Measurements from ENCODE around the gene AQP9. TPM values are rescaled to one million over a fixed set of nuclear protein-coding genes. Genes with fewer than 3 reads are reported as not detected.

The AQP9 gene
- total RNA-seq, 2 experiments from 2014 or later: not detected

DNA sequence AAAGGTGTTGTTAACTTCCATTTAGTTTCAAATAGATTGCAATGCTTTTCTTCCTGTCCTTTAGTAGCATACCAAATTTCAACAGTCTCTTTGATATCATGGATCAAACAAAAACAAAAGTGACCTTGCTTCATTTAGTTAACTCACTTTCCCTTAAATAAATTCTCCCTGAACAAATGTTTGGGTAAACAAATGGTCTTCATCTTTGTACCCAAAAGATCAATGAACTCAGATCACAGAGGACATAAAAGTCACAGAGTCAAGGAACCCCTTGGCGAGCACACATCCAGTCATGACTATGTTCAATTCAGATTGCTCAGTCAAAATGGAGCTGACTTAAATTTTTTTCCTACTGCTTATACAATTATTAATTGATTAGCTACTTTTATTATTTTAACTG is 20.6 kb upstream of the AQP9 start:
- ChIA-PET CTCF (no interaction called here), POLR2A (no interaction called here)
- Mint-ChIP-seq H3K9me3 (ENCODE audit: insufficient read depth) (no peaks in the 10 kb centered on the region), H3K36me3 (ENCODE audit: low read depth) (no peaks in the 10 kb centered on the region), H3K4me3 (no peak overlapping the region), H3K27ac (no peak overlapping the region), H3K4me1 (ENCODE audit: low read depth) (no peaks in the 10 kb centered on the region), H3K27me3 (ENCODE audit: low read depth) (peaks cover 13% of the 10 kb centered on the region)
- no peak for ATAC-seq
- no peak for DNase-seq

- peaks cover 12% of the 10 kb centered on the region for H3K27me3 Mint-ChIP-seq (ENCODE audit: low read depth)
- H3K9me3 Mint-ChIP-seq (ENCODE audit: insufficient read depth): no peaks in the 10 kb centered on the region
- ATAC-seq (no peak), DNase-seq (no peak)
- POLR2A ChIA-PET: no interaction called here
- H3K27ac Mint-ChIP-seq: no peak overlapping the region
- H3K4me3 Mint-ChIP-seq: no peak overlapping the region
- H3K4me1 Mint-ChIP-seq (ENCODE audit: low read depth): no peaks in the 10 kb centered on the region
- no peaks in the 10 kb centered on the region for H3K36me3 Mint-ChIP-seq (ENCODE audit: low read depth)
- CTCF ChIA-PET: no interaction called here
These were observed 19.9 kb upstream of the AQP9 start for GRCh38 chr15:58118272-58118671.

DNA sequence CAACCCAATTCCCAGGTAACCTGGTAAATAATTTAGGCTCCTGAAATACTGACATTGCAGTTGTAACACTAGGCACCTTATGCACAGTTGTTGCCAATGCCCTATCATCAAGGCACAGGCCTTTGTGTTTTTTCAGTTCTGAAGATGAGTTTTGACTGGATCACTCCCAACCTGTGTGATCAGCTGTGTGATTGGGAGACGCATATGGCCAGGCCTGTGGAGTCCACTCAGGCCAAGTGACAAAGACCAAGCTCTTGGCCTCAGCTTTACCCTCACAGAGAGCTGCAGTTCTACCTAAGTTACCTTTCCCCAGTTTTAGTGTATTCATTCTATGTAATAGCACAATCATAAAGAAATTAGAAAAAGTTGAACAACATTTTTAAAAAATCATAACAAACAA is 19.2 kb upstream of the AQP9 start:
- no peak for ATAC-seq
- Mint-ChIP-seq H3K4me3 (no peak overlapping the region), H3K9me3 (ENCODE audit: insufficient read depth) (no peaks in the 10 kb centered on the region), H3K4me1 (ENCODE audit: low read depth) (no peaks in the 10 kb centered on the region), H3K27me3 (ENCODE audit: low read depth) (peaks cover 12% of the 10 kb centered on the region), H3K36me3 (ENCODE audit: low read depth) (no peaks in the 10 kb centered on the region), H3K27ac (no peak overlapping the region)
- CTCF ChIA-PET: no interaction called here
- POLR2A ChIA-PET: no interaction called here
- DNase-seq: no peak

DNA sequence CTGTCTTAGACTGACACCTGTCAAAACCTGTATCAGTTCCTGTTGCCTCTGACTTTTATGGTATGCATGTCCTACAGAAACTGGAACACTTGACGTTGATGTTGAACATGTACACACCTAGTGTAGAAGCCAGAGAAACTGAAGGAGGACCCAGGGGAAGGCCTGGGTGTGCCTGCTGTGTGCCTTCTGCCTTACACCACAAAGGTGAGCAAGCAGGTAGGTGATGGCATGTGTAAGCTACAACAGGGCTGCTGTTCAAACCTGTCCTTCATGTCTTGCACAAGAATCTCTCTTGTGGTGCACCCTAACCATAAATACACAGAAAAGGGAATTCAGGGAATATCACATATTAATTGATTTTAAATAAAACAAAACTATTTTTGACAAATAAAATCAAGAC is 13.6 kb upstream of the AQP9 start:
- no peaks in the 10 kb centered on the region for H3K9me3 Mint-ChIP-seq (ENCODE audit: insufficient read depth)
- H3K27ac Mint-ChIP-seq: no peak overlapping the region
- ChIA-PET POLR2A (no interaction called here), CTCF (no interaction called here)
- no peaks in the 10 kb centered on the region for H3K4me1 Mint-ChIP-seq (ENCODE audit: low read depth)
- ATAC-seq (no peak), DNase-seq (no peak)
- H3K27me3 Mint-ChIP-seq (ENCODE audit: low read depth): peaks cover 4% of the 10 kb centered on the region
- no peak overlapping the region for H3K4me3 Mint-ChIP-seq
- H3K36me3 Mint-ChIP-seq (ENCODE audit: low read depth): no peaks in the 10 kb centered on the region

DNA sequence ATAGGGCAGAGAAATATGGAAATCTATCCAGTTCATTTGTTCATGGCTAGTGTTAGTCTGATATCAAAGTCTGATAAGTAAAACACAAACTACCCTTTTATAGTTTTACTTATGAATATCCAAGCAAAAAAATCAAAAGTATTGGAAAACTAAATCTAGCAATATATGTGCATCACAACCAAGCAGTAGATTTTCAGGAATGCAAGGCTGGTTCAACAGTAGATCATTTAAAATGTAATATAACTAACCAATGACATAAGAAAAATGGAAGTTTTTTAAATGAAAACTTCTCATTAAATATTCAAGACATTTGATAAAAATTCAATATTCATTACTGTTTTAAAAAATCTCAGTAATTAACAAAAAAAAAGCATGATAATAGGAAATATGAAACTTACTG is 12.8 kb upstream of the AQP9 start:
- peaks cover 4% of the 10 kb centered on the region for H3K27me3 Mint-ChIP-seq (ENCODE audit: low read depth)
- no peak for ATAC-seq
- no peaks in the 10 kb centered on the region for H3K4me1 Mint-ChIP-seq (ENCODE audit: low read depth)
- no peak for DNase-seq
- ChIA-PET CTCF (no interaction called here), POLR2A (no interaction called here)
- H3K36me3 Mint-ChIP-seq (ENCODE audit: low read depth): no peaks in the 10 kb centered on the region
- H3K9me3 Mint-ChIP-seq (ENCODE audit: insufficient read depth): no peaks in the 10 kb centered on the region
- no peak overlapping the region for H3K4me3 Mint-ChIP-seq
- H3K27ac Mint-ChIP-seq: no peak overlapping the region

DNA sequence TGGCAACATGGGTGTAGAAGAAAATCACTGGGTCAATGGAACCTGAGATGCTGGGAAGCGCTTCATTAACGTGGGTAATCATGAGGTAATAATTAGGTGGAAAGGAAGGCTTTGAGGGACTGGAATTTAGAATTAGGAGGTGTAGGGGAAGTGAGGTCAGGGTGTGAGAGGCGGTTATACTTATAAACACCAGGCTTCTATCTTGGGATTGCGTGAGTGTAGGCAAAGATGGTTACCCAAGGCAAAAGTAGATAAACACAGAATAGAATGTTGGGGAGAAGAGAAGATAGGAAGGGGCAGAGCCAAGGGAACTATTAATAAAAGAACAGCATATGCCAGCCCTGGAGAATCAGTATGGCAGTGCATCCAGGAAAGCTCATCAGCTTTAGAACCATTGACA is 3.3 kb upstream of the AQP9 start:
- POLR2A ChIA-PET: no interaction called here
- CTCF ChIA-PET: no interaction called here
- Mint-ChIP-seq H3K4me1 (ENCODE audit: low read depth) (no peaks in the 10 kb centered on the region), H3K9me3 (ENCODE audit: insufficient read depth) (no peaks in the 10 kb centered on the region), H3K27ac (no peak overlapping the region), H3K36me3 (ENCODE audit: low read depth) (no peaks in the 10 kb centered on the region), H3K4me3 (no peak overlapping the region), H3K27me3 (ENCODE audit: low read depth) (peaks cover 28% of the 10 kb centered on the region)
- DNase-seq: no peak
- no peak for ATAC-seq

GRCh38 chr15:58135511-58136174 is 2.5 kb upstream of the AQP9 start:
- DNase-seq (no peak), ATAC-seq (no peak)
- Mint-ChIP-seq H3K4me3 (no peak overlapping the region), H3K4me1 (ENCODE audit: low read depth) (no peaks in the 10 kb centered on the region), H3K9me3 (ENCODE audit: insufficient read depth) (no peaks in the 10 kb centered on the region), H3K27ac (no peak overlapping the region), H3K36me3 (ENCODE audit: low read depth) (no peaks in the 10 kb centered on the region), H3K27me3 (ENCODE audit: low read depth) (peaks cover 28% of the 10 kb centered on the region)
- POLR2A ChIA-PET: no interaction called here
- CTCF ChIA-PET: no interaction called here

GRCh38 chr15:58136731-58137130 is 1.4 kb upstream of the AQP9 start:
- Mint-ChIP-seq H3K9me3 (ENCODE audit: insufficient read depth) (no peaks in the 10 kb centered on the region), H3K4me1 (ENCODE audit: low read depth) (no peaks in the 10 kb centered on the region), H3K27me3 (ENCODE audit: low read depth) (peaks cover 28% of the 10 kb centered on the region), H3K4me3 (no peak overlapping the region), H3K27ac (no peak overlapping the region), H3K36me3 (ENCODE audit: low read depth) (no peaks in the 10 kb centered on the region)
- ATAC-seq (no peak), DNase-seq (no peak)
- ChIA-PET CTCF (no interaction called here), POLR2A (no interaction called here)

DNA sequence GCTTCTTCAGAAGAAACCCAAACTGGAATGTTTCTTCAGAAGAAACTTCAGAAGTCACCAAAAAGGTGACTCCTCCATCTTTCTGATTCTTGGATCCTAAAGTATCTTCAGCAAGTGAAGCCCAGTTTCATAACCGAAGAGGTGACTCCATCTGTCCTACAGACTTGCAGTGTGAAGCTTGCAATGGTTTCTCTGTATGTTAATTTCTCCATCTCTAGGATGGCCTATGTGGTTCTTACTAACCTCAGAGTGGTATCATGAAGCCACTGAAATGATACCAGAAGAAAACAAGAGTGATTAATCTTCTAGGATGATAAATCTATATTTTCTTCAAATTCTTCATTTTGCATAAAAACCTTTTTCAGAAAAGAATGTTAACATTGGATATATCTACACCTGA is 495 bp upstream of the AQP9 start:
- Mint-ChIP-seq H3K36me3 (ENCODE audit: low read depth) (no peaks in the 10 kb centered on the region), H3K4me3 (no peak overlapping the region), H3K27ac (no peak overlapping the region), H3K4me1 (ENCODE audit: low read depth) (no peaks in the 10 kb centered on the region), H3K27me3 (ENCODE audit: low read depth) (peaks cover 30% of the 10 kb centered on the region), H3K9me3 (ENCODE audit: insufficient read depth) (no peaks in the 10 kb centered on the region)
- POLR2A ChIA-PET: no interaction called here
- DNase-seq (no peak), ATAC-seq (no peak)
- CTCF ChIA-PET: no interaction called here

GRCh38 chr15:58139276-58139988 is 1.3 kb downstream of the AQP9 start:
- CTCF ChIA-PET: no interaction called here
- no peaks in the 10 kb centered on the region for H3K9me3 Mint-ChIP-seq (ENCODE audit: insufficient read depth)

DNA sequence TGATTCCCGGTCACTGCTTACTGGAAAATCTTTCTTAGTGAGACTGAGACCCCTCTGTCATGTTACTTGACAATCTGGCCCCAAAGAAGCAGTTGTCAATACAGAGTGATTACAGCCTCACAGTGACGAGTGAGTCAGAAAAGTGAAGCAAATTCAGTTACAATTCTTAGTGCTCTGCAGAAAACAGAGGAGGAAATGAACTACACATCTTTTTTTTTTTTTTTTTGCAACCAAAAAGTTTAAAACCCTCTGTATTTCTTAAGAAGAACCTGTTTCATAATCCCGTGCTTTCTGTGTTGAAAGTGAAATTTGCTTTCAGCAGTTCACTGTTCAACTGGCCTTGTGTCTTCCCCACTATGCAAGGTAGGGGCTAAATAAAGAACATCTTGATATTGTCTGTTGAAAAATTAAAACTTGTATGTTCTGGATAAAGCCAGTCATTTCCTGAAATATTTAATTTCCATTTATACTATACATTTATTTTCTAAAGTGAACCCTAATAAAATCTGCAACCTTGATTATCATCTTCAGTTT is 1.9 kb downstream of the AQP9 start:
- Mint-ChIP-seq H3K27me3 (ENCODE audit: low read depth) (peaks cover 28% of the 10 kb centered on the region), H3K27ac (no peak overlapping the region), H3K4me3 (no peak overlapping the region), H3K9me3 (ENCODE audit: insufficient read depth) (no peaks in the 10 kb centered on the region), H3K36me3 (ENCODE audit: low read depth) (no peaks in the 10 kb centered on the region), H3K4me1 (ENCODE audit: low read depth) (no peaks in the 10 kb centered on the region)
- ATAC-seq (no peak), DNase-seq (no peak)
- ChIA-PET CTCF (no interaction called here), POLR2A (no interaction called here)

More at GRCh38 chr15:58139276-58139988, 1.3 kb downstream of the AQP9 start:
- POLR2A ChIA-PET: no interaction called here
- no peak for DNase-seq
- Mint-ChIP-seq H3K36me3 (ENCODE audit: low read depth) (no peaks in the 10 kb centered on the region), H3K27me3 (ENCODE audit: low read depth) (peaks cover 34% of the 10 kb centered on the region), H3K27ac (no peak overlapping the region), H3K4me3 (no peak overlapping the region), H3K4me1 (ENCODE audit: low read depth) (no peaks in the 10 kb centered on the region)
- ATAC-seq: no peak

GRCh38 chr15:58141894-58142293 is 3.7 kb downstream of the AQP9 start:
- DNase-seq (no peak), ATAC-seq (no peak)
- CTCF ChIA-PET: no interaction called here
- no peak overlapping the region for H3K4me3 Mint-ChIP-seq
- no peaks in the 10 kb centered on the region for H3K9me3 Mint-ChIP-seq (ENCODE audit: insufficient read depth)
- no peaks in the 10 kb centered on the region for H3K4me1 Mint-ChIP-seq (ENCODE audit: low read depth)
- H3K27ac Mint-ChIP-seq: no peak overlapping the region
- POLR2A ChIA-PET: no interaction called here
- no peaks in the 10 kb centered on the region for H3K36me3 Mint-ChIP-seq (ENCODE audit: low read depth)
- peaks cover 18% of the 10 kb centered on the region for H3K27me3 Mint-ChIP-seq (ENCODE audit: low read depth)

All from activated CD8-positive, alpha-beta T cell treated with anti-CD3 and anti-CD28 coated beads, Interleukin-2, amount 10 ng/mL, durations not matched to agents 7 days and 5 days (primary cell).